Caco-2 (cell line): ENCODE measurements around the gene PRR35. TPM values are rescaled to one million over a fixed set of nuclear protein-coding genes. Genes with fewer than 3 reads are reported as not detected.
A peak's percentile ranks its signal among the peaks of the same experiment; 100 is the strongest.

Experiments
- BruUV-seq: library from RNA; stranded (reverse); fragments of 400-500 nt; replicated peaks from 2 replicates; lab custom pipeline; 2021; lab: Mats Ljungman, UMichigan
- CTCF ChIA-PET: fragments of 300-600 bp; sonication (Branson Sonifier 250); formaldehyde crosslinking; loops from one replicate; lab custom pipeline; 2022; ENCODE audit warnings: antibody characterized with exemption; lab: Charles Lee
- POLR2A ChIA-PET: fragments of 300-600 bp; sonication (Branson Sonifier 250); formaldehyde crosslinking; loops from one replicate; lab custom pipeline; 2022; ENCODE audit warnings: antibody characterized with exemption; lab: Charles Lee
- DNase-seq, 2 experiments: peaks; one replicate each; pipeline versions ENCODE4 v3.0.0 to v3.0.0-alpha.2; 2020 to 2022
- H3K27me3 ChIP-seq: replicated peaks from 2 replicates; pipeline ENCODE4 v1.6.0; 2011; ENCODE audit warnings: low read length; ENCODE audit not compliant: control insufficient read depth, insufficient read depth
- H3K36me3 ChIP-seq: 2 replicates; pipeline ENCODE4 v1.5.1; 2011; ENCODE audit warnings: low read length; ENCODE audit not compliant: control insufficient read depth, insufficient read depth
- H3K4me1 ChIP-seq: fragments of 250-450 bp; sonication (Bioruptor Pico); 2 replicates; pipeline ENCODE4 v1.5.1; 2020; ENCODE audit warnings: mild to moderate bottlenecking
- H3K4me3 ChIP-seq: 2 replicates; pipeline ENCODE4 v1.5.1; 2011; ENCODE audit warnings: low read depth, mild to moderate bottlenecking, control low read depth, low read length
- H3K9me3 ChIP-seq: fragments of 250-450 bp; sonication (Bioruptor Pico); 2 replicates; pipeline ENCODE4 v1.5.1; 2020; ENCODE audit warnings: mild to moderate bottlenecking, moderate library complexity
- H3K27ac Mint-ChIP-seq: one replicate; pipeline ENCODE4 v1.8.0; 2022; ENCODE audit warnings: mixed read lengths; ENCODE audit not compliant: unreplicated experiment
- H3K27me3 Mint-ChIP-seq: one replicate; pipeline ENCODE4 v1.8.0; 2022; ENCODE audit warnings: mixed read lengths; ENCODE audit not compliant: insufficient read depth, unreplicated experiment
- H3K36me3 Mint-ChIP-seq: one replicate; pipeline ENCODE4 v1.8.0; 2022; ENCODE audit warnings: mild to moderate bottlenecking, mixed read lengths; ENCODE audit not compliant: insufficient read depth, unreplicated experiment
- H3K4me1 Mint-ChIP-seq: one replicate; pipeline ENCODE4 v1.8.0; 2022; ENCODE audit warnings: low read depth, mixed read lengths; ENCODE audit not compliant: unreplicated experiment
- H3K4me3 Mint-ChIP-seq: one replicate; pipeline ENCODE4 v1.8.0; 2022; ENCODE audit warnings: mild to moderate bottlenecking, moderate library complexity, mixed read lengths; ENCODE audit not compliant: unreplicated experiment
- H3K9me3 Mint-ChIP-seq: one replicate; pipeline ENCODE4 v1.8.0; 2022; ENCODE audit warnings: mixed read lengths; ENCODE audit not compliant: unreplicated experiment
- CTCF ChIP-seq, 2 experiments: fragments of 200-600 bp in 1 of 2; IDR thresholded peaks; 1 replicate in 1 of 2; 2 replicates in 1 of 2; pipeline versions ENCODE4 v1.5.1 to v1.8.0; 2011 to 2022; ENCODE audit warnings: antibody characterized with exemption in 1 of 2, control low read depth in 1 of 2, inconsistent platforms in 1 of 2, low read depth in 1 of 2, low read length in 1 of 2, mild to moderate bottlenecking in 1 of 2, moderate library complexity in 1 of 2; ENCODE audit not compliant: insufficient read depth in 1 of 2, severe bottlenecking in 1 of 2, unreplicated experiment in 1 of 2
- intact Hi-C: fragments of 100-400 bp; cut with micrococcal nuclease; formaldehyde crosslinking; loops from one replicate; pipeline ENCODE4 v1.10.0; 2022; ENCODE audit not compliant: unreplicated experiment
- total RNA-seq: library from RNA; stranded (reverse); gene quantifications from 2 replicates; pipeline ENCODE4 v1.2.3, GENCODE V29; 2022

Gene PRR35
- total RNA-seq, 1 experiment from 2014 or later = not detected

GRCh38 chr16:533391-534123, 26.6 kb upstream of the PRR35 start:
- Histone ChIP-seq H3K9me3 (no peaks in the 10 kb centered on the region), H3K4me3 (peak overlapping the region; percentile 50), H3K36me3 (peaks cover 2% of the 10 kb centered on the region; the same call in 1 of the 2 replicates), H3K4me1 (peaks cover 28% of the 10 kb centered on the region), H3K27me3 (no peaks in the 10 kb centered on the region)
- peak overlapping the region; percentile 67 for H3K4me3 Mint-ChIP-seq
- H3K36me3 Mint-ChIP-seq = peaks cover 26% of the 10 kb centered on the region
- H3K9me3 Mint-ChIP-seq = no peaks in the 10 kb centered on the region
- TSS peak; percentile 50 for BruUV-seq
- intact Hi-C loops = no loop called here
- POLR2A ChIA-PET = interaction anchor here (0.6 to 1.8 kb wide), 2 partner anchors 11 to 103 kb away, joined by 3 to 4 read pairs; partner anchors contain the start of gene METTL26
- peak; percentile 79 to 84 for DNase-seq
- no peak for TF ChIP-seq CTCF (IDR thresholded peaks at IDR 0.05; ENCODE audit: insufficient read depth in 1 of 2, low read depth in 1 of 2, low read length in 1 of 2, severe bottlenecking in 1 of 2, unreplicated experiment in 1 of 2)
- CTCF ChIA-PET = interaction anchor here (0.6 to 1.2 kb wide), 3 partner anchors 38 to 108 kb away, joined by 3 to 5 read pairs (median 3); partner anchors contain the start of gene RAB11FIP3
- H3K27ac Mint-ChIP-seq = peak overlapping the region; percentile 71
- no peaks in the 10 kb centered on the region for H3K27me3 Mint-ChIP-seq
- no peaks in the 10 kb centered on the region for H3K4me1 Mint-ChIP-seq

- H3K4me1 ChIP-seq = peaks cover 28% of the 10 kb centered on the region
- H3K27me3 ChIP-seq = no peaks in the 10 kb centered on the region
- Mint-ChIP-seq H3K27ac (peak overlapping the region; percentile 71), H3K4me1 (no peaks in the 10 kb centered on the region), H3K36me3 (peaks cover 26% of the 10 kb centered on the region), H3K27me3 (no peaks in the 10 kb centered on the region), H3K4me3 (peak overlapping the region; percentile 67), H3K9me3 (no peaks in the 10 kb centered on the region)
- DNase-seq = peak; percentile 87 to 88
- no peaks in the 10 kb centered on the region for H3K9me3 ChIP-seq
- TSS peak; percentile 15 for BruUV-seq
- TF ChIP-seq CTCF (IDR thresholded peaks at IDR 0.05; ENCODE audit: insufficient read depth in 1 of 2, low read depth in 1 of 2, low read length in 1 of 2, severe bottlenecking in 1 of 2, unreplicated experiment in 1 of 2) = no peak
- intact Hi-C loops = no loop called here
- peaks cover 2% of the 10 kb centered on the region; the same call in 1 of the 2 replicates for H3K36me3 ChIP-seq
- CTCF ChIA-PET = interaction anchor here (1.2 kb wide), 2 partner anchors 51 to 109 kb away, joined by 3 to 5 read pairs; partner anchors contain the start of gene RAB11FIP3
- POLR2A ChIA-PET = interaction anchor here (1.8 kb wide), 1 partner anchor 102 kb away, joined by 4 read pairs; the partner anchor contains the start of gene METTL26
- peak overlapping the region; percentile 50 for H3K4me3 ChIP-seq
These were observed 26.1 kb upstream of the PRR35 start for GRCh38 chr16:534135-534534.

GRCh38 chr16:534856-535445, 25.2 kb upstream of the PRR35 start:
- peaks cover 30% of the 10 kb centered on the region for H3K36me3 Mint-ChIP-seq
- intact Hi-C loops = no loop called here
- H3K4me1 Mint-ChIP-seq = no peaks in the 10 kb centered on the region
- BruUV-seq = no TSS peak
- H3K4me3 ChIP-seq = peak overlapping the region; percentile 50
- peak overlapping the region; percentile 69 for H3K27ac Mint-ChIP-seq
- no peaks in the 10 kb centered on the region for H3K9me3 Mint-ChIP-seq
- peak overlapping the region; percentile 67 for H3K4me3 Mint-ChIP-seq
- ChIA-PET CTCF (no interaction called here), POLR2A (interaction anchor here (1.8 kb wide), 1 partner anchor 101 kb away, joined by 4 read pairs; the partner anchor contains the start of gene METTL26)
- H3K9me3 ChIP-seq = no peaks in the 10 kb centered on the region
- H3K36me3 ChIP-seq = peaks cover 2% of the 10 kb centered on the region; the same call in 1 of the 2 replicates
- H3K27me3 ChIP-seq = no peaks in the 10 kb centered on the region
- DNase-seq = no peak
- H3K27me3 Mint-ChIP-seq = no peaks in the 10 kb centered on the region
- peaks cover 28% of the 10 kb centered on the region for H3K4me1 ChIP-seq
- TF ChIP-seq CTCF (IDR thresholded peaks at IDR 0.05; ENCODE audit: insufficient read depth in 1 of 2, low read depth in 1 of 2, low read length in 1 of 2, severe bottlenecking in 1 of 2, unreplicated experiment in 1 of 2) = no peak
